Stimulated activated CD8-positive, alpha-beta memory T cell treated with anti-CD3 and anti-CD28 coated beads, Interleukin-15, amount 100 ng/mL, for 48 hours (primary cell): ENCODE data around the gene GLOD5.

Source experiments
- DNase-seq, 2 donors: peaks; one replicate each; pipeline ENCODE4 v3.0.0-alpha.2; 2020; ENCODE audit warnings: low read depth in 2 of 2

The GLOD5 gene

DNA sequence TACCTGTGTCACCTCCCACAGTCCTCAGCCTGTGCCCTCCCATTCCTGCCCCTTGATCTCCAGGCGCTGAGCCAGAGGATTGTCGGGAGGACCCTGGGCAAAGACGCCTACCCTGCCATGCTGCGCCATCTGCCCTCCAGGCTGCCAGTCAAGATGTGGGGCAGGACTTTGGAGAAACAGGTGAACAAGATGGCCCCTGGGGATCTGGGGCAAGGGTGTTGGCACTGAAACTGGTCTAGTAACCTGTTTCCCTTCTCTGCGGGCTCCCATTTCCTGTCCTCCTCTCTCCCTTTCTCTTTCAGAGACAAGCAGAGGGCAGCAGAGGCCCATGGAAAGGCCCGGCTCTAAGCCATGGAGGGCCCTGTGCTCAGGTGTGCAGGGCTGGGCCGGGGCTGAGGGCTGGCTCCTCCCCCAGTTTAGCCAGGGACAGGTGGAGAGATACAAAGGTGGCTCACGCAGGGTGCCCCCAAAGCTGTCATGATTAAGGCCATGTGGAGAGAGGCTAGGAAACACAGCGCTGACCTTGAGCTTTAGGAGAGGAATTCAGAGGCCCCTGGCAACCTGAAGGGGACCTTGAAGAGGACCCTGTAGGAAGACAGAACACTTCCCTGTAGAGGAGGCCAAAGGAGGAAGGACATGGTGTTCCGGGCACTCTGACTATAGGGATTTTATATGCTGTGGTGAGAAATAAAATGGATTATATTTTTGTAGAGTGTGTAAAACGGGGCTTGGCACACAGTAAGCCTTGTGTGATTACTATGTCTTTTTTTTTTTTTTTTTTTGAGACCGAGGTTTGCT, at the start of gene GLOD5:
Gene GLOD5 (plus strand): TSS at position 74 of the 798 bp plus-strand sequence. CDS start 44 bp downstream, at position 118.
- no peak for DNase-seq

- DNase-seq = no peak
Observed at GRCh38 chrX:48711929-48712505, 49.5 kb upstream of the GLOD5 start.

GRCh38 chrX:48713847-48714246, 47.7 kb upstream of the GLOD5 start:
- DNase-seq = no peak

DNA sequence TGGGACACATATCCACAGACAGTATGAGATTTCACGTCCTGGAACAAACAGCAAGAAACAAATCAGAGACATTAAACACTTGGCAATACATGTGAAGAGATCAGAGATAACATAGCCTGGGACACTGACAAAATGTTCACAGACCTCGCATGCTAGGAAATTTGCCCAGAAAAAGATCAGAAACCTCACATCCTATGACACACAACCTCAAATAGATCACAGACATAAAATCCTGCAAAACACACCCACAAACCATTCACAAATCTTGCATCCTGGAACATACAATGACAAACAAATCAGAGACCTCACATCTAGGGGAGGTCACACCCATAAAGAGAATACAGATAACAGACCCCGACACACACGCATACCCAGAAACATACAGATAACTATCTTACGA, 47.0 kb upstream of the GLOD5 start:
- DNase-seq = no peak

- DNase-seq = no peak
Observed at GRCh38 chrX:48715072-48715471, 46.5 kb upstream of the GLOD5 start.

DNA sequence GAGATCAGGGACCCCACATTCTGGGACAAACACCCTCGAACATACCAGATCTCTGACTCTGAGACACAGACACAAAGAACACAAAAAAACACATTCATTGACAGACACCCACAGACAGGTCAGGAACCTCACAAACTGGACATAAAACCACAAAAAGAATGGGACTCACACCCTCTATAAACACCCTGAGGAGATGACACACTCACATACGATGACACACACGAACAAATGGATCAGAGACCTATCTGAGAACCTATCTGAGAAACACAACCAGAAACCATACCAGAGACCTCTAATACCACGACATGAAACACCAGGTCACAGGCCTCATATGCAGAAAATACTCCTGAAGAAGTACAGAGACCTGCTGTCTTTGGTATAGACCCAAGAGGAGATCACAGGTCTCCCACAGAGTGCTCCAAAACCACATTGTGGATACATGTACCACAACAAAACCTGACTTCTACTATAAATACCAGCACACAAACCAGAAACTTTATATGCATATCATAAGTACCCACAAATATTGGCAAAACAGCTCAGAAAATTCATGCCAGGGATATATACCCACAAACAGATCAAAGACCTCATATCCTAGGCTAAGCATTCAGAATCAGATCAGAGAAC, 45.6 kb upstream of the GLOD5 start:
- no peak for DNase-seq

DNA sequence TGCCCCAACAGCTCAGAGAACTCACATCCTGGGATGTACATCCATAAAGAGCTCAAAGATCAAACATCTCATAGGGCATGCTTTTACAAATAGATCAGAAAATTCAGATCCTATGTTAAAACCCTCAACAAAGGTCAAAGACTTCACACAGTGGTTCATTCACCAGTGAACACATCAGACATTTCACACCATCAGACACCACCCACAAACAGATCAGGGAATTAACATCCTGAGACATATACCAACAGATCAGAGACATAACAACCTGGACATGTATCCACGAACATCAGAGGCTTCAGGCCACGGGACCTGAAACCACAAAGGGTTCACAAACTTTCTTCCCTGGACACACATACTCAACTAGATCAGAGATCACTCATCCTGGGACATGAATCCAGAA, 41.6 kb upstream of the GLOD5 start:
- no peak for DNase-seq

DNA sequence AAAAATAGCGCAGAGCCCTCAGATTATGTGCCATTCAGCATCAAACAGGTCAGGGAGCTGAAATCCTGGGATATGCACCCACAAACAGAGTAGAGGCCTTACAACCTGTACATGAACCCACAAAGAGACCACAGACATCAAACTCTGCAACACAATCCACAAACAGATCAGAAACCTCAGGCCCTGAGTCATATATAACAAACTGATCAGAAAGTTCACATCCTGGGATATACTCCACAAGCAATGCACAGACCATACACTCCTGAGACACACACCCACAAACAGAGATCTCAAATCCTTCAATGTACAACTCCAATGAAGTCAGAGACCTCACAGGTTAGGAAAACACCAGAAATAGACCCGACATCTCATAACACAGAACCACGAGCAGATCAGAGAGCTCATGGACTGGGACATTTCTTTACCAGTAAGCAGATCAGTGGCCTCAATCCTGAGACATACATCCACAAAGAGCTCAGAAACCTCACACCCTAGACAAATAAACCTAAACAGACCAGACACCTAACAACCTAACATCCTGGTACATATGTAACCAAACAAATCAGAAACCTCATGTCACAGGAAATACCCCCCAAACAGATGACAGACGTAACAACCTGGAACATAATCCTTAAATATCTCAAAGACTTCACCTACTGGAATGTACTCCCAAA, 40.8 kb upstream of the GLOD5 start:
- DNase-seq = no peak

GRCh38 chrX:48721916-48722315, 39.6 kb upstream of the GLOD5 start:
- DNase-seq = no peak

DNA sequence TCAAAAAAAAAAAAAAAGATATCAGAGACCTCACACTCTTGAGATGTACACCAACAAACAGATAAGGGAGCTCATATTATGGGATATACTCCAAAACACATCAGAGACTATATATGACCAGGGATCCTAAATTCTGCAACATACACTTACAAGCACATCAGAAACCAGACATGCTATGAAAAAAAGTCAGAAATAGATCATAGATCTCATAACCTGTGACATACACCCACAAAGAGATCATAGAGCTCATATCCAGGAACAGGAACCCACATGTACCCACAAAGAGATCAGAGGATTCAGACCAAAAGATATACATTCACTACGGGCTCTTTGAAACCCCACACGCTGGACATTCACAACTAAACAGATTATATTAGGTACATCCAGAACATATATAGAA, 35.0 kb upstream of the GLOD5 start:
- no peak for DNase-seq

GRCh38 chrX:48728653-48729052, 32.9 kb upstream of the GLOD5 start:
- no peak for DNase-seq

- DNase-seq = no peak
Observed at GRCh38 chrX:48736303-48736702, 25.2 kb upstream of the GLOD5 start.

DNA sequence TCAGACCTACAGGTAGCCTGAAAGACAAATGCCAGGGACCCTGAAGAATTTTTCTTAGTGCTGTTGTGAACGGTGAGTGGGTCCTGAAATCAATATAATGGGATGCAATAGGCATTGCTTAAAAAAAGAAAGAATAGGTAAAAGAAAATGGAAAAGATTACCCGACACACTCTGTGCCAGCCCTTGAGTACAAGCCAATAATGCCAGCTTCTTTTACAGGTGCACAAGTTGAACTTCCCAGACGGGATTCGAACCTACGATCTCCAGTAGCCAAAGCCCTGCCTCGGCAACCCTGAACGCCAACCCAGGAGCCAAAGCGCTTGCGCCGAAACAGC, 24.7 kb upstream of the GLOD5 start:
- no peak for DNase-seq

DNA sequence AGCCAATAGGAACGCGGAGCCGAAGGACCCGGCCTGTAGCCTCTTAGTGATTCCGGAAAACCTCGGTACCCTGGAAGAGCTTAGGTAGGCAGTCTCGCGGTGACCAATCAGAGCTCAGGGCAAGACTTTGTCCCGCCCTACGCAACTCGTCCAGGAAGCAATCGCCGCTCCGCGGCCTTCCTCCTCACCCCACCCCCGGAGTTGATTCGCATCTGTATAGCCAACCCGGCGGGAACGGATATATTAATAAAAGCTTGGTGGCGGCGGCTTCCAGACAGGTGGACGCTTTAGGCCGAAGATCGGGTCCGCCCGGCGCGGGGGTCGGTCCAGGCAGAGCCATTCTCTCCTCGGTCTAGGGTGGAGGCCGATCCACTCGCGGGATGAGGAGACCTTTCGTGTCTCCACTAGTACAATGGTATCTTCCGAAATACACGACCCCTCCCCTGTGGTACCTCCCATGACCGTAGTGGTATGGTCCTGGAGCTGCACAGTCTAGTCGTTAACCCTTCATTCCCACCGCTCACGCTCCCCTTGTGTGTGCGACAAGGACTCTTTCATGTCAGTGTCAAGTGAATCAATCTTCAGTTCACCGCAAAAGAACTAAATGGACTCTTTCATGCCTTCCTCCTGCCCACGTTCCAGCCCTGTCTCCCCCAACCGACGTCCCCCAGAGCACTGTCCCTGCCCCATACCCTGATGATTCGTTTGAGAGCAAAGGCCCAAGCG, 24.2 kb upstream of the GLOD5 start:
- peak; percentile 79 to 84 for DNase-seq

DNA sequence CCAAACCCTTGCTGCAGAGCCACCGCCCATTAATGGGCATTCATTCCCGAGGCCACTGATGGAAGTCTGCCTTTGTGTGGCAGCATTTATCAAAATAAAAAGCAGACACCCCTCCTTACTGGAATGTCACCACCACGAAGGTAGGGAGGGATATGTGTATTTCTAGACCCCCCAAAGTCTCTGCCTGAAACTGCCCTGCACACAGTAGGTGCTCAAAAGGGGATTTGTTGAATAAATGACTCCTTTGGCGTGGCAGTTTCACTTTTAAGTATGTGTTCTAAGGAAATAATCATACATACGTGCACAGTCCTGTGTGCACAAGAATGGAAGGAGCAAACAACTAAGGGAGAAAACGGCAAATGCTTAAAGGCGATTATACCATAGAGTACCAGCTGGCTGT, 23.6 kb upstream of the GLOD5 start:
- DNase-seq = no peak

GRCh38 chrX:48741834-48742233, 19.7 kb upstream of the GLOD5 start:
- no peak for DNase-seq

- DNase-seq = no peak
Observed at GRCh38 chrX:48745222-48745621, 16.3 kb upstream of the GLOD5 start.

DNA sequence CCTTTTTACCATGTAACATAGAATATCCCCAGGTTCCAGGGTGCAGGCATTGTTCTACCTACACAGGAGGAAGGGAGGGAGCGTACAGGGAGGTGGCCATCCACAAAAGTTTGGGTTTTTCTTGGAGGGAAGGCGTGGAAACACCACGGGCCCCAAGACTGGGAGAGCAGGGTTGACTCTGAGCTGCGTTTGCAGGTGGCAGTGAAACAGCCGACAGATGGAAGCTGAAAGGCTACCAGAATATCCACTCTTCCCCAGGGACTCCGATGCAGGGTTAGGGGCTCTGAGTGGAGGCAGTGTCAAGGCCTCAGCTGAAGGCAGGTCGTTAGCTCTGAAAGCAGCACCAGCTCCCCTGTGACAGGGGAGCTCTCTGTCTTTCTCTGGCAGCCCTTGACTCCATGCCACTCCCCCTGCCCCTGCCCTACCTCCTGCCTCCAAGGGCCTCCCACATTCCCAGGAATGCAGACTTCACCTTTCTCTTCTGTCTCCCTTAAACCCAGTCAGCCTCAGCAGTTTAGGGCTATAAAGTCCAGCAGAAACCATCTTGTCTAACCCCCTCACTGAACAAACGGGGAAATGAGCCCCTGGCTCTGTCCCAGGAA, 14.0 kb upstream of the GLOD5 start:
- DNase-seq = no peak

- DNase-seq = no peak
Observed at GRCh38 chrX:48749182-48749581, 12.4 kb upstream of the GLOD5 start.

- no peak for DNase-seq
Observed at GRCh38 chrX:48751343-48751742, 10.2 kb upstream of the GLOD5 start.

DNA sequence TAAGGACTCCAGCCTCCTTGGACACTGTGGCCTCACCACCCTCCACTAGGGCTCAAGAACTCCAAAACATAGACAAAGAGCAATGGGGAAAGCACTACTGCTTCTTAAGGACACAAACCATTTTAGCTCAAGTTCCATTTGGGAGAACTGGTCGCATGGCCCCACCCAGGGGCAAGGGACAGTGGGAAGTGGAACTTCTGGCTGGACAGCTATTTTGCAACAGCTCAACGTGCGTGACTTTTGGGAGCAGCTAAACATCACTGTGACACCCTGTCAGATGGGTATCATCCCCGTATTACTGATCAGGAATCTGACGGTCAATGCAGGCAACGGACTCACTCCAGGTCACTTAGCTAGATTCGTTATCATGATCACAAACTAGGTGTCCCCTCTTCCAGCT, 9.0 kb upstream of the GLOD5 start:
- no peak for DNase-seq
